WTC11 (cell line): ENCODE measurements around the gene EIF3L. TPM values are rescaled to one million over a fixed set of nuclear protein-coding genes. Genes with fewer than 3 reads are reported as not detected.

Source experiments
- ATAC-seq: fragments of 200-7000 bp; cut with Tn5 transposase; 2 replicates; pipeline ENCODE4 v1.10.0; 2021; ENCODE audit warnings: mild to moderate bottlenecking, moderate library complexity
- CTCF ChIA-PET: fragments of 300-600 bp; sonication (Branson Sonifier 250); formaldehyde crosslinking; loops from one replicate; lab custom pipeline; 2021; ENCODE audit warnings: antibody characterized with exemption; lab: Charles Lee
- POLR2A ChIA-PET: fragments of 350-600 bp; sonication (Branson Sonifier 250); formaldehyde crosslinking; loops from one replicate; lab custom pipeline; 2021; ENCODE audit warnings: antibody characterized with exemption; lab: Charles Lee
- DNase-seq: peaks from one replicate; pipeline ENCODE4 v3.0.0; 2021; ENCODE audit warnings: low spot score
- H3K27ac Mint-ChIP-seq: 2 replicates; pipeline ENCODE4 v1.8.0; 2021; ENCODE audit warnings: mixed read lengths
- H3K27me3 Mint-ChIP-seq: 2 replicates; pipeline ENCODE4 v1.8.0; 2021; ENCODE audit warnings: low read depth, mild to moderate bottlenecking, moderate library complexity, mixed read lengths
- H3K36me3 Mint-ChIP-seq: 2 replicates; pipeline ENCODE4 v1.8.0; 2021; ENCODE audit warnings: mixed read lengths
- H3K4me1 Mint-ChIP-seq: 2 replicates; pipeline ENCODE4 v1.8.0; 2022; ENCODE audit warnings: mixed read lengths
- H3K4me3 Mint-ChIP-seq: 2 replicates; pipeline ENCODE4 v1.8.0; 2021; ENCODE audit warnings: mild to moderate bottlenecking, moderate library complexity, mixed read lengths
- H3K9me3 Mint-ChIP-seq: 2 replicates; pipeline ENCODE4 v1.8.0; 2021; ENCODE audit warnings: mixed read lengths
- FOXK1 ChIP-seq: sonication (generic); formaldehyde crosslinking; IDR thresholded peaks from 2 replicates; pipeline ENCODE4 v1.8.0; 2022; ENCODE audit warnings: mild to moderate bottlenecking, moderate library complexity, missing genetic modification reagents
- FOXP1 ChIP-seq: sonication (generic); formaldehyde crosslinking; IDR thresholded peaks from 2 replicates; pipeline ENCODE4 v1.8.0; 2022; ENCODE audit warnings: missing genetic modification reagents, mild to moderate bottlenecking, moderate library complexity, borderline replicate concordance
- GABPB1 ChIP-seq: sonication (generic); formaldehyde crosslinking; IDR thresholded peaks from 2 replicates; pipeline ENCODE4 v1.8.1; 2023; ENCODE audit warnings: mild to moderate bottlenecking, missing genetic modification reagents
- HMGA2 ChIP-seq: fragments of 250-450 bp; sonication (Bioruptor Pico); IDR thresholded peaks from 2 replicates; pipeline ENCODE4 v1.4.0; 2021; ENCODE audit warnings: mild to moderate bottlenecking, moderate library complexity
- JAZF1 ChIP-seq: fragments of 250-450 bp; sonication (Bioruptor Pico); IDR thresholded peaks from 2 replicates; pipeline ENCODE4 v1.9.0; 2021; ENCODE audit warnings: moderate library complexity, mild to moderate bottlenecking, inconsistent platforms
- NR2C2 ChIP-seq: sonication (generic); formaldehyde crosslinking; IDR thresholded peaks from 2 replicates; pipeline ENCODE4 v1.8.0; 2022; ENCODE audit warnings: mild to moderate bottlenecking, missing genetic modification reagents
- RELA ChIP-seq: sonication (generic); formaldehyde crosslinking; IDR thresholded peaks from 2 replicates; pipeline ENCODE4 v1.8.1; 2022; ENCODE audit warnings: missing genetic modification reagents, mild to moderate bottlenecking, borderline replicate concordance
- ZNF232 ChIP-seq: sonication (generic); formaldehyde crosslinking; IDR thresholded peaks from 2 replicates; pipeline ENCODE4 v1.8.0; 2022; ENCODE audit warnings: mild to moderate bottlenecking, missing genetic modification reagents
- total RNA-seq: library from RNA; stranded (reverse); gene quantifications from 3 replicates; pipeline ENCODE4 v1.2.3, GENCODE V29; 2021
- TF ChIP-seq, protein P1 (sequence below): fragments of 250-450 bp; sonication (Bioruptor Pico); conservative IDR thresholded peaks from 2 replicates; pipeline ENCODE4 v1.9.0; 2021; ENCODE audit warnings: mild to moderate bottlenecking
- TF ChIP-seq, protein P2 (sequence below): fragments of 250-450 bp; sonication (Bioruptor Pico); IDR thresholded peaks from 2 replicates; pipeline ENCODE4 v1.9.0; 2021; ENCODE audit warnings: mild to moderate bottlenecking
- TF ChIP-seq, protein P3 (sequence below): sonication (generic); formaldehyde crosslinking; IDR thresholded peaks from 2 replicates; pipeline ENCODE4 v1.8.0; 2022; ENCODE audit warnings: mild to moderate bottlenecking, missing genetic modification reagents
- TF ChIP-seq, protein P4 (sequence below): sonication (generic); formaldehyde crosslinking; IDR thresholded peaks from 2 replicates; pipeline ENCODE4 v1.8.0; 2022; ENCODE audit warnings: mild to moderate bottlenecking, missing genetic modification reagents
- TF ChIP-seq, protein P5 (sequence below): fragments of 250-450 bp; sonication (Bioruptor Pico); IDR thresholded peaks from 2 replicates; pipeline ENCODE4 v1.8.0; 2021; ENCODE audit warnings: mild to moderate bottlenecking
- TF ChIP-seq, protein P6 (sequence below): sonication (generic); formaldehyde crosslinking; IDR thresholded peaks from 2 replicates; pipeline ENCODE4 v1.8.1; 2023; ENCODE audit warnings: mild to moderate bottlenecking, missing genetic modification reagents, borderline replicate concordance
- TF ChIP-seq, protein P7 (sequence below): sonication (generic); formaldehyde crosslinking; IDR thresholded peaks from 2 replicates; pipeline ENCODE4 v1.8.1; 2023; ENCODE audit warnings: mild to moderate bottlenecking, missing genetic modification reagents

EIF3L gene
- total RNA-seq, 1 experiment from 2014 or later = 611 TPM

DNA sequence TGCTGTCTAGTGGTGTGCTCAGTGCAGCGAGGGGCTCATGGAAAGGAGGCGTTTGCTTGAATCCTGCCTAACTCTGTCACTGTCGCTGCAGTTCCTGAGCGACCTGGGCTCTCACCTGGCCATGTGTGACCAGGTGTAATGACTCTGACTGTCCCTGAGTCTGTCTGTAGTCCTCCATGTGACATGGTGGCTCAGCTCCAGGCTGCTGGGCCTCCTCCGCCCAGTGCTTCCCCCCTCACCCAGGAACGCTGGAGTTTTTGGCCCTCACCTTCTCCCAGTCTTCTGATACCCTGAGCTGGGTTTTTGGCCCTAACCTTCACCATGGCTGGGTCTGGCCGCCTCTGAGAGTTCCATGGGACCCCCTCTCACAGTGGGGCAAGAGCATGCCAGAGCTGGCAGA, 77.1 kb downstream of the EIF3L start:
- ATAC-seq (no peak), DNase-seq (no peak)
- ChIA-PET CTCF (no interaction called here), POLR2A (no interaction called here)
- H3K27ac Mint-ChIP-seq = no peak overlapping the region
- no peak overlapping the region for H3K4me3 Mint-ChIP-seq
- TF ChIP-seq, protein P1, sequence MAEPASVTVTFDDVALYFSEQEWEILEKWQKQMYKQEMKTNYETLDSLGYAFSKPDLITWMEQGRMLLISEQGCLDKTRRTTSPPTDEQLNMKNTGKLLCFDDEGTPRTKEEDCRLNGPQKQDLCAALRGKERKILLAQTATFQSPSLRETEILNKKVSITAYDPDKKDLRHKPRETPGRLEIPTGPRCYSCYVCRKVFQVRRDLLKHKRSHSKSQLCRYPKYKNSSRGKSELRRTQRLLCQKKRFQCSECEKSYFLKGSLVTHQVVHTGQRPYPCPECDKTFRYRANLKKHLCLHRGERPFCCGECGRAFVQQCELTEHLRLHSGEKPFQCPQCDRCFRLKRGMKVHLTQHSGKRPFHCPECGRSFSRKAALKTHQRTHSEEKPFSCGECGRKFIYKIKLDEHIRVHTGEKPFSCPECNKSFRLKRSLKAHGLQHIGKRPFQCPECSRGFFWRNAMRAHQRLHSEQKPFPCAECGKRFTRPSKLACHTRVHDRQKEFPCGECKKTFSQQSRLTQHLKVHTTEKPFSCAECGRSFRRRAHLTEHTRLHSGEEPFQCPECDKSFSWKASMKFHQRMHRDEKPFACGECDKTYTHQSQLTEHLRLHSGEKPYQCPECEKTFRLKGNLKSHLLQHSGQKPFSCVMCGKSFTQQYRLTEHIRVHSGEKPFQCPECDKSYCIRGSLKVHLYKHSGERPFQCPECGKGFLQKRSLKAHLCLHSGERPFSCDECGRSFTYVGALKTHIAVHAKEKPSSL = no peak
- TF ChIP-seq ZNF232 (CRISPR knock-in tag) = no peak
- TF ChIP-seq GABPB1 (CRISPR knock-in tag) = no peak
- TF ChIP-seq, protein P2, sequence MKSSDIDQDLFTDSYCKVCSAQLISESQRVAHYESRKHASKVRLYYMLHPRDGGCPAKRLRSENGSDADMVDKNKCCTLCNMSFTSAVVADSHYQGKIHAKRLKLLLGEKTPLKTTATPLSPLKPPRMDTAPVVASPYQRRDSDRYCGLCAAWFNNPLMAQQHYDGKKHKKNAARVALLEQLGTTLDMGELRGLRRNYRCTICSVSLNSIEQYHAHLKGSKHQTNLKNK (CRISPR knock-in tag) = no peak
- TF ChIP-seq NR2C2 (CRISPR knock-in tag) = no peak
- TF ChIP-seq FOXK1 (CRISPR knock-in tag) = no peak
- TF ChIP-seq FOXP1 = no peak
- TF ChIP-seq, protein P3, sequence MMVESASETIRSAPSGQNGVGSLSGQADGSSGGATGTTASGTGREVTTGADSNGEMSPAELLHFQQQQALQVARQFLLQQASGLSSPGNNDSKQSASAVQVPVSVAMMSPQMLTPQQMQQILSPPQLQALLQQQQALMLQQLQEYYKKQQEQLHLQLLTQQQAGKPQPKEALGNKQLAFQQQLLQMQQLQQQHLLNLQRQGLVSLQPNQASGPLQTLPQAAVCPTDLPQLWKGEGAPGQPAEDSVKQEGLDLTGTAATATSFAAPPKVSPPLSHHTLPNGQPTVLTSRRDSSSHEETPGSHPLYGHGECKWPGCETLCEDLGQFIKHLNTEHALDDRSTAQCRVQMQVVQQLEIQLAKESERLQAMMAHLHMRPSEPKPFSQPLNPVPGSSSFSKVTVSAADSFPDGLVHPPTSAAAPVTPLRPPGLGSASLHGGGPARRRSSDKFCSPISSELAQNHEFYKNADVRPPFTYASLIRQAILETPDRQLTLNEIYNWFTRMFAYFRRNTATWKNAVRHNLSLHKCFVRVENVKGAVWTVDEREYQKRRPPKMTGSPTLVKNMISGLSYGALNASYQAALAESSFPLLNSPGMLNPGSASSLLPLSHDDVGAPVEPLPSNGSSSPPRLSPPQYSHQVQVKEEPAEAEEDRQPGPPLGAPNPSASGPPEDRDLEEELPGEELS (CRISPR knock-in tag) = no peak
- TF ChIP-seq, all 79 proteins: peak for 0
- H3K9me3 Mint-ChIP-seq = no peaks in the 10 kb centered on the region
- peaks cover 9% of the 10 kb centered on the region for H3K36me3 Mint-ChIP-seq
- no peaks in the 10 kb centered on the region for H3K4me1 Mint-ChIP-seq
- H3K27me3 Mint-ChIP-seq = no peaks in the 10 kb centered on the region; the same call in 1 of the 2 replicates

DNA sequence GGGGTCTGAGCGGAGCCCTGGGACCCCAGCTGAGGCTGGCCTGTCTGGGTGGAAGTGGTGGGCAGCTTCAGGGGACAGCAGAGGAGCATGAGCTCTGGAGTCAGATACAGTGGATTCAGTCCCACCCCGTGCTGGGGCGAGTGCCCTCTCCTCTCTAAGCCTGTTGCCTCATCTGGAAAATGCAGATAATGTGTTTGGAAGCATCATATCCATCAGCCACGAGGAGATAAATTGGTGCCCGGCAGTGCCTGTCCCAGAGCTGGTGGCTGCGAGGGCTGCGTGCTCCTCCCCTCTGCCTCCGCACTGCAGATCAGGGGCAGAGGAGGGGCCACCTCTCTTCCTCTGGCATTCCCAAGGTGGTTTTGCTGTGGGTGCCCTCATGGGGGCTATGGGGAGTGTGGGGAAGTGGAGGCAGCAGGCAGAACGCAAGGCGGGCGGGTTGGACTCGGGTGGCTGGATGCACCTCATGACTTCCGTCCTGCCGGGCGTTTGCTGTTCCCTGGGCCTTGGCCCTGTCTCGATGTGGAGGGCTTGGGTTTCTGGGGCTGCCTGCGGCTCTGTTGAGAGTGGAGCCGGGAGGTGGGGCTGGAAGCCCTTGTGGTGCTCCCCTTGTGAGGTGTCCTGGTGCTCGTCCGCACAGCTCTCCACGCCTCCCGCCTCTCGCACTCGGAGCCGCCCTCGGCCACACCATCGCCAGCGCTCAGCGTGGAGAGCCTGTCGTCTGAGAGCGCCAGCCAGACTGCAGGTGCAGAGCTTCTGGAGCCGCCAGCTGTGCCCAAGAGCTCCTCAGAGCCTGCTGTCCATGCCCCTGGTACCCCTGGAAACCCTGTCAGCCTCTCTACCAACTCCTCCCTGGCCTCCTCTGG, 77.8 kb downstream of the EIF3L start:
- Mint-ChIP-seq H3K4me3 (no peak overlapping the region), H3K36me3 (peaks cover 13% of the 10 kb centered on the region), H3K4me1 (no peaks in the 10 kb centered on the region), H3K27ac (no peak overlapping the region), H3K9me3 (no peaks in the 10 kb centered on the region), H3K27me3 (no peaks in the 10 kb centered on the region; the same call in 1 of the 2 replicates)
- ChIA-PET CTCF (interaction anchor here (2.7 kb wide), 1 partner anchor 64 kb away, joined by 9 read pairs; no protein-coding TSS in a partner anchor), POLR2A (no interaction called here)
- ATAC-seq (no peak), DNase-seq (no peak)
- TF ChIP-seq, protein P4, sequence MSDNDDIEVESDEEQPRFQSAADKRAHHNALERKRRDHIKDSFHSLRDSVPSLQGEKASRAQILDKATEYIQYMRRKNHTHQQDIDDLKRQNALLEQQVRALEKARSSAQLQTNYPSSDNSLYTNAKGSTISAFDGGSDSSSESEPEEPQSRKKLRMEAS = no peak
- TF ChIP-seq RELA (CRISPR knock-in tag) (no peak), JAZF1 (CRISPR knock-in tag) (no peak), HMGA2 (CRISPR knock-in tag) (no peak)
- TF ChIP-seq, protein P5, sequence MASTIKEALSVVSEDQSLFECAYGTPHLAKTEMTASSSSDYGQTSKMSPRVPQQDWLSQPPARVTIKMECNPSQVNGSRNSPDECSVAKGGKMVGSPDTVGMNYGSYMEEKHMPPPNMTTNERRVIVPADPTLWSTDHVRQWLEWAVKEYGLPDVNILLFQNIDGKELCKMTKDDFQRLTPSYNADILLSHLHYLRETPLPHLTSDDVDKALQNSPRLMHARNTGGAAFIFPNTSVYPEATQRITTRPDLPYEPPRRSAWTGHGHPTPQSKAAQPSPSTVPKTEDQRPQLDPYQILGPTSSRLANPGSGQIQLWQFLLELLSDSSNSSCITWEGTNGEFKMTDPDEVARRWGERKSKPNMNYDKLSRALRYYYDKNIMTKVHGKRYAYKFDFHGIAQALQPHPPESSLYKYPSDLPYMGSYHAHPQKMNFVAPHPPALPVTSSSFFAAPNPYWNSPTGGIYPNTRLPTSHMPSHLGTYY = no peak
- TF ChIP-seq, protein P6, sequence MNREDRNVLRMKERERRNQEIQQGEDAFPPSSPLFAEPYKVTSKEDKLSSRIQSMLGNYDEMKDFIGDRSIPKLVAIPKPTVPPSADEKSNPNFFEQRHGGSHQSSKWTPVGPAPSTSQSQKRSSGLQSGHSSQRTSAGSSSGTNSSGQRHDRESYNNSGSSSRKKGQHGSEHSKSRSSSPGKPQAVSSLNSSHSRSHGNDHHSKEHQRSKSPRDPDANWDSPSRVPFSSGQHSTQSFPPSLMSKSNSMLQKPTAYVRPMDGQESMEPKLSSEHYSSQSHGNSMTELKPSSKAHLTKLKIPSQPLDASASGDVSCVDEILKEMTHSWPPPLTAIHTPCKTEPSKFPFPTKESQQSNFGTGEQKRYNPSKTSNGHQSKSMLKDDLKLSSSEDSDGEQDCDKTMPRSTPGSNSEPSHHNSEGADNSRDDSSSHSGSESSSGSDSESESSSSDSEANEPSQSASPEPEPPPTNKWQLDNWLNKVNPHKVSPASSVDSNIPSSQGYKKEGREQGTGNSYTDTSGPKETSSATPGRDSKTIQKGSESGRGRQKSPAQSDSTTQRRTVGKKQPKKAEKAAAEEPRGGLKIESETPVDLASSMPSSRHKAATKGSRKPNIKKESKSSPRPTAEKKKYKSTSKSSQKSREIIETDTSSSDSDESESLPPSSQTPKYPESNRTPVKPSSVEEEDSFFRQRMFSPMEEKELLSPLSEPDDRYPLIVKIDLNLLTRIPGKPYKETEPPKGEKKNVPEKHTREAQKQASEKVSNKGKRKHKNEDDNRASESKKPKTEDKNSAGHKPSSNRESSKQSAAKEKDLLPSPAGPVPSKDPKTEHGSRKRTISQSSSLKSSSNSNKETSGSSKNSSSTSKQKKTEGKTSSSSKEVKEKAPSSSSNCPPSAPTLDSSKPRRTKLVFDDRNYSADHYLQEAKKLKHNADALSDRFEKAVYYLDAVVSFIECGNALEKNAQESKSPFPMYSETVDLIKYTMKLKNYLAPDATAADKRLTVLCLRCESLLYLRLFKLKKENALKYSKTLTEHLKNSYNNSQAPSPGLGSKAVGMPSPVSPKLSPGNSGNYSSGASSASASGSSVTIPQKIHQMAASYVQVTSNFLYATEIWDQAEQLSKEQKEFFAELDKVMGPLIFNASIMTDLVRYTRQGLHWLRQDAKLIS = no peak
- TF ChIP-seq, protein P7, sequence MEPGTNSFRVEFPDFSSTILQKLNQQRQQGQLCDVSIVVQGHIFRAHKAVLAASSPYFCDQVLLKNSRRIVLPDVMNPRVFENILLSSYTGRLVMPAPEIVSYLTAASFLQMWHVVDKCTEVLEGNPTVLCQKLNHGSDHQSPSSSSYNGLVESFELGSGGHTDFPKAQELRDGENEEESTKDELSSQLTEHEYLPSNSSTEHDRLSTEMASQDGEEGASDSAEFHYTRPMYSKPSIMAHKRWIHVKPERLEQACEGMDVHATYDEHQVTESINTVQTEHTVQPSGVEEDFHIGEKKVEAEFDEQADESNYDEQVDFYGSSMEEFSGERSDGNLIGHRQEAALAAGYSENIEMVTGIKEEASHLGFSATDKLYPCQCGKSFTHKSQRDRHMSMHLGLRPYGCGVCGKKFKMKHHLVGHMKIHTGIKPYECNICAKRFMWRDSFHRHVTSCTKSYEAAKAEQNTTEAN (CRISPR knock-in tag) = no peak
